ENCODE measurements around the gene SLC34A3.

Gene SLC34A3

DNA sequence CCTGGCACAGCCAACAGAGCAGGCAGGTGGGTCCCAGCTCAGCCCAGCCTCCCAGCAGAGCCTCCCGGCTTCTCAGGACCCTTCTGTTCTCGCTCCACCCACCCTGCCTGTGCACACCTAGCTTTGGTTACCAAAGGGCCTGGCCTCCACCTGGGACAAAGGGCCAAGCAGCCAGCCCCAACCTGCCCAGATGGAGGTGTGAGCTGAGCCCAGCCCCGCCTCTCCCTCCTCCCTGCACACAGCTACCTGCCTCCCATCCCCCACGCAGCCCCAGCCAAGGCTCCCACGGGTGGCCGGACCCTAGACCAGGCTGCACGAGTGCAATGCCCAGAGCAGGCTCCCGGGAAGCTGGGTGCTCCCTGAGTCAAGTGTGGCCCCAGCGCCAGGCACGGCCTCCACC is 35.8 kb upstream of the SLC34A3 start:
- Histone ChIP-seq H3K4me3 (ENCODE audit: low read length) (no peak overlapping the region), H3K27ac (ENCODE audit: low read length) (no peak overlapping the region), H3K27me3 (ENCODE audit: control insufficient read depth, insufficient read depth, low read length) (no peaks in the 10 kb centered on the region), H3K36me3 (ENCODE audit: control insufficient read depth, insufficient read depth, low read length) (peaks cover 5% of the 10 kb centered on the region; the same call in 1 of the 2 replicates), H3K9me3 (ENCODE audit: control insufficient read depth, insufficient read depth, low read length) (no peaks in the 10 kb centered on the region), H3K4me1 (ENCODE audit: control insufficient read depth, insufficient read depth, low read length) (peaks cover 8% of the 10 kb centered on the region)
- no peak for DNase-seq (ENCODE audit: low read depth, low spot score)
- WGBS (ENCODE audit: insufficient coverage, insufficient read length) = no CpG with 5 or more reads among the region's 10 CpGs

DNA sequence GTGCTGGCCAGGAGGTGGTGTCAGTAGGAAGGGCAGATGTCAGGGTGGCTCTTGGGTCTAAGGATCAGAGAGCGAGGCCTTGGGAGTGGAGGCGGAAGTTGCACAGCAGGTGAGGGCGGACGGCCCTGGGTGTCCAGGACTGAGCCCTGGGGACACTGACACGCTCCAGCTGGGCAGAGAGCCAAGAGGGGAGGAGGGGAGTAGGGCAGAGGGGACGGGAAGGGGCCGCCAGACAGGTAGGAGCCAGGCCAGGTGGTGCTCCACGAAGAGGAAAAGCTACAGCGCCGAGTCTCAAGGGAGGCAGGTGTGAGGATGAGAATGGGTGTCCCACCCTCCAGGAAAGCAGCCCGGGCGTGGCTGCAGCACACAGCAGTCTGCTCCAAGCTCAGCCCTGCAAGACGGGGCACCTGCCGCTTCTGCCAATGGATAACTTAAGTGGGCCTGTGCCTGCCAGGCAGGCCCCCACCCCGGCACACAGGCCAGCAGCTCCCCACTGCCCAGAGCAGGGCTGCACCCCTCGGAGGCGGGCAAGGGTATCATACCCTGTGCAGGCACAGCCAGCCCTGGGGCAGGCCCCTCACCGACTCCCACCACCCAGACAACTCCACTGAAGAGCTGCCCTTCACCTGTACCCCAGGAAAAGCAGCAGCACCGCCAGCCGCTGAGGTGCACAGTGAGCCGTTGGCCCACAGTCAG is 35.0 kb upstream of the SLC34A3 start:
- H3K27me3 ChIP-seq (ENCODE audit: control insufficient read depth, insufficient read depth, low read length) = no peaks in the 10 kb centered on the region
- H3K4me1 ChIP-seq (ENCODE audit: control insufficient read depth, insufficient read depth, low read length) = peaks cover 8% of the 10 kb centered on the region
- H3K27ac ChIP-seq (ENCODE audit: low read length) = no peak overlapping the region
- WGBS (ENCODE audit: insufficient coverage, insufficient read length) = no CpG with 5 or more reads among the region's 21 CpGs
- no peaks in the 10 kb centered on the region for H3K9me3 ChIP-seq (ENCODE audit: control insufficient read depth, insufficient read depth, low read length)
- H3K4me3 ChIP-seq (ENCODE audit: low read length) = no peak overlapping the region
- DNase-seq (ENCODE audit: low read depth, low spot score) = no peak
- H3K36me3 ChIP-seq (ENCODE audit: control insufficient read depth, insufficient read depth, low read length) = peaks cover 5% of the 10 kb centered on the region; the same call in 1 of the 2 replicates

DNA sequence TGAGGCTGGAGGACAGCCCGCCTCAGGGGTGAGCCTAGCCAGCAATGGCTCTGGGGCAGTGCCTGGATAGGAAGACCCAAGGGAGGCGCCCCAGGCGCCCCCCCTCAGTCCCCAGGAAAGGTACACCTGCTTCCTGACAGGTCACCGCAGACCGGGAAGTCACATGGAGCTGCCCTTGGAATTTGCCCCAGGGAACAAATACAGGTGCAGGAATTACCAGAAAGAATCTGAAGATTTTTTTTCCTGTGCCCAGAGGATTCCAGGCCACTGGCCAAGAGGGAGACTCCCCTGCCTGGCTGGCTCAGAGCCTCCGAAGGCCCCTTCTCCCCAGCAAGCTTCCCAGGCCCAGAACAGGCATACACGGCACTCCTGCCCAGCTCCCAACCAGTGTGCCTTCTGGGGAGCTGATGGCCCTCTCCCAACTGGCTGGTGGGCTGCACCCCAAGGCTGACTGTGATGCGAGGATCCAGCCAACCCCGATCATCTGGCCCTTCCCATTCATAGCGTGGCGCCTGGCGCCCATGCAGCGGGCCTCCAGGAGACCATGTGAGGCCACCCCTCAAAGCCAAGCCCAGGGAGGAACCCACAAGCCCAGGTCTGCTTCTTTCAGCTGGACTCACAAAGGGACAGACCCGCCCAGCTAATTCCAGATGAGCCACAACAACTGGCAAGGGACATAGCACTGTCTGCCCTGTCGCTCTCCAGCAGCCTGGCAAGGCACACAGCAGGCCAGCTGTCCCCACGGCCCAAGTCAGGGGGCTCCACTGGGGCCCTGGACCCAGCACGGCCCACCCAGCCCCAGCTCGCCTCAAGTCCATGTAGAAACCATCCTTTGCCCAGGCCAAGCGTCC is 32.4 kb upstream of the SLC34A3 start:
- Histone ChIP-seq H3K4me1 (ENCODE audit: control insufficient read depth, insufficient read depth, low read length) (peaks cover 10% of the 10 kb centered on the region), H3K4me3 (ENCODE audit: low read length) (no peak overlapping the region), H3K27me3 (ENCODE audit: control insufficient read depth, insufficient read depth, low read length) (no peaks in the 10 kb centered on the region), H3K27ac (ENCODE audit: low read length) (no peak overlapping the region), H3K36me3 (ENCODE audit: control insufficient read depth, insufficient read depth, low read length) (peaks cover 3% of the 10 kb centered on the region; the same call in 1 of the 2 replicates), H3K9me3 (ENCODE audit: control insufficient read depth, insufficient read depth, low read length) (no peaks in the 10 kb centered on the region)
- DNase-seq (ENCODE audit: low read depth, low spot score) = no peak
- no CpG with 5 or more reads among the region's 19 CpGs for WGBS (ENCODE audit: insufficient coverage, insufficient read length)

DNA sequence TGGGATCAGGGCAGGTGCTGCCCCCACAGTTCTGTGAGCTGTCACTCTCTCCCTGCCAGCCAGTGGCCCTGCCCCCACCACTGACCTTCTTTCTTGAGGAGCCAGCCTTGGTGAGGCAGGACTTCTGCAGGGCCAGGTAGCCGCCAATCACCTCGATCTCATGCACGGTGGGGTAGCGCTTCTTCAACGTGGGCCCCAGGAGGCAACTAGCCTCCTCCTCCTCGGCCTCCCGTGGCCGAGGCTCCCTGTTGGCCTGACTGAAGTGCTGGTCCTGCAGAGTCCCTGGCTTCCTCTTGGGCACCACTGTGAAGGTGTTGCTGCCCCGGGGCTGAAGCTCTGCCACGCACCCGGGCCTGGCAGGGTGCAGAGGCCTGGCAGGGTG is 31.8 kb upstream of the SLC34A3 start:
- Histone ChIP-seq H3K4me1 (ENCODE audit: control insufficient read depth, insufficient read depth, low read length) (peaks cover 10% of the 10 kb centered on the region), H3K9me3 (ENCODE audit: control insufficient read depth, insufficient read depth, low read length) (no peaks in the 10 kb centered on the region), H3K27ac (ENCODE audit: low read length) (no peak overlapping the region), H3K27me3 (ENCODE audit: control insufficient read depth, insufficient read depth, low read length) (no peaks in the 10 kb centered on the region), H3K4me3 (ENCODE audit: low read length) (no peak overlapping the region), H3K36me3 (ENCODE audit: control insufficient read depth, insufficient read depth, low read length) (peaks cover 3% of the 10 kb centered on the region; the same call in 1 of the 2 replicates)
- DNase-seq (ENCODE audit: low read depth, low spot score) = no peak
- no CpG with 5 or more reads among the region's 11 CpGs for WGBS (ENCODE audit: insufficient coverage, insufficient read length)

DNA sequence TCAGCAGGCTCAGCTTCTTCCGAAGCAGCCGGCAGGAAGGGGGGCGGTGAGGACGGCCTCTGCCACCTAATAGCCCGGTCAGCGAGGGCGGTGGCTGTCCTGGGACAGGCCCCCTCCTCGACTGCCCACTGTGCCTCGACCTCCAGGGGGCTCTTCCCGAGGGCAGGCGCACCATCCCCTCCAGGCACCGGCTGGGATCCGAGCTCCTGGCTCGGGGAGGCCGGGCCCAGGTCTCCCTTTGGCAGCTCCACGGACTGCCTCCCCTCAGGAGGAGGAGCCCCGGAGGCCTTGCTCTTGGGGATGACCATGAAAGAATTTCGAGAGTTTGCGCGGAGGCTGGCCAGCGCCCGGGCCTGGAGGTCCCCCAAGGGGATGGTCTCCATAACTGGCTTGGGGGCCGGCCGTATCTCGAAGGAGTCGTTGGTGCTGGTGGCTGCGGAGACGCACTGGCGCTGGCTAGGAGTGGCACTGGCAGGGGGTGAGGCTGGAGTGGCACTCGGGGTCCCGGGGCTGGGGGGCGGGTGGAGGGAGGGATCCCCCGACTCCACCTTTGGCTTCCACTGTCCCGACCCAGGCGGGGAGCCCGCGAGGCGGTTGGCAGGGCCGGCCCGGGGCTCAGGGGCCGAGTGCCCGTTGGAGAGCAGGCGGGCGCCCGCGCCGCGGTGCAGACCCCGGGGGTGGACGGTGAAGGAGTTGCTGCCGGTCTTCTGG is 31.1 kb upstream of the SLC34A3 start:
- WGBS (ENCODE audit: insufficient coverage, insufficient read length) = no CpG with 5 or more reads among the region's 51 CpGs
- Histone ChIP-seq H3K9me3 (ENCODE audit: control insufficient read depth, insufficient read depth, low read length) (no peaks in the 10 kb centered on the region), H3K36me3 (ENCODE audit: control insufficient read depth, insufficient read depth, low read length) (peaks cover 3% of the 10 kb centered on the region; the same call in 1 of the 2 replicates), H3K4me3 (ENCODE audit: low read length) (peak overlapping the region; percentile 42; the same call in 1 of the 2 replicates), H3K27me3 (ENCODE audit: control insufficient read depth, insufficient read depth, low read length) (no peaks in the 10 kb centered on the region), H3K4me1 (ENCODE audit: control insufficient read depth, insufficient read depth, low read length) (peaks cover 9% of the 10 kb centered on the region), H3K27ac (ENCODE audit: low read length) (no peak overlapping the region)
- DNase-seq (ENCODE audit: low read depth, low spot score) = no peak

DNA sequence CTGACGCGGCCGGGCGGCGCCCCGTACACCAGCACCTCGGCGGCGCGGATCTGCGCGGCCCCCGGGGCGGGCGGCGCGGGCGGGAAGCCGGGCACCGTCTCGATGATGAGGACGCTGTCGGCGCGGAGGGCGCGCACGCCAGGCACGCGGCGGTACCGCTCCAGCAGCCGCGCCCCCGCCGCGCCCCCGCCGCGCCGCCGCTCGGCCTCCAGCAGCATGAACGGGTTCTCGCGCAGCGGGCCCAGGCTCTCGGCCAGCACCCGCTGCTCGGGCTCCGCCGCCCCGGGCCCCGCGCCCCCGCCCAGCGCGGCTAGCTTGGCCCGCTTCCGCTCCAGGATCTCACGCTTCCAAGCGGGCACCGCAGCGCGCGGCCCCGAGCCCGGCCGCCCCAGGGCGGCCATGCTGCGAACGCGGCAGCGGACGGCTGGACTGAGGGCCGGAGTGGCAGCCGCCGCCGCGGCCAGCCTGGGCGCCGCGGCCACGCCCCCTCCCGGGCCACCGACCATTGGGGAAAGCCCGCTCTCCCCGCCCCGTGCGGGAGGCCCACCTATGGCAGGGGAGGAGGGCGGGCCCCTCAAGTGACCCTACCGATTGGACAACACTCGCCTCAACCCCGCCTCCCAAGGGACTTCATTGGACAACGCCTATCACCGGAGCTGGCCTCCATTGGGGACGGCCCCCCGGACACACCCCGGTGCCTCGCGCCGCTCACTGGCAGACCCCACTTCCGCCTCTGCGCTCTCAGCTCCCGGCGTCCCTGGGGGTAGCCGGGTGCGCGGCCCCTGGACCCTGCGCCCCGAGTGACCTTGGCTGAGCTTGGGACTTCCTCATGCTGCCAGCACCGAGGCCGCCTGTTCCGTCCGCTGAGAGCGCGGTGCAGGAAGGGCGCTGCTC is 30.1 kb upstream of the SLC34A3 start, which contains the start of gene TPRN:
TSS of gene TPRN (minus strand) at position 431 of the 894 bp plus-strand sequence. CDS start at position 401, 30 bp downstream.
- H3K4me3 ChIP-seq (ENCODE audit: low read length) = peak within 1 kb of the TSS; percentile 66; the same call in 1 of the 2 replicates
- H3K4me1 ChIP-seq (ENCODE audit: control insufficient read depth, insufficient read depth, low read length) = peaks cover 8% of the 10 kb centered on the region
- no peaks in the 10 kb centered on the region for H3K9me3 ChIP-seq (ENCODE audit: control insufficient read depth, insufficient read depth, low read length)
- no peak within 1 kb of the TSS for H3K27ac ChIP-seq (ENCODE audit: low read length)
- H3K36me3 ChIP-seq (ENCODE audit: control insufficient read depth, insufficient read depth, low read length) = peaks cover 3% of the 10 kb centered on the region; the same call in 1 of the 2 replicates
- WGBS (ENCODE audit: insufficient coverage, insufficient read length) = no CpG with 5 or more reads among the region's 118 CpGs
- peak; percentile 94 for DNase-seq (ENCODE audit: low read depth, low spot score)
- no peaks in the 10 kb centered on the region for H3K27me3 ChIP-seq (ENCODE audit: control insufficient read depth, insufficient read depth, low read length)

DNA sequence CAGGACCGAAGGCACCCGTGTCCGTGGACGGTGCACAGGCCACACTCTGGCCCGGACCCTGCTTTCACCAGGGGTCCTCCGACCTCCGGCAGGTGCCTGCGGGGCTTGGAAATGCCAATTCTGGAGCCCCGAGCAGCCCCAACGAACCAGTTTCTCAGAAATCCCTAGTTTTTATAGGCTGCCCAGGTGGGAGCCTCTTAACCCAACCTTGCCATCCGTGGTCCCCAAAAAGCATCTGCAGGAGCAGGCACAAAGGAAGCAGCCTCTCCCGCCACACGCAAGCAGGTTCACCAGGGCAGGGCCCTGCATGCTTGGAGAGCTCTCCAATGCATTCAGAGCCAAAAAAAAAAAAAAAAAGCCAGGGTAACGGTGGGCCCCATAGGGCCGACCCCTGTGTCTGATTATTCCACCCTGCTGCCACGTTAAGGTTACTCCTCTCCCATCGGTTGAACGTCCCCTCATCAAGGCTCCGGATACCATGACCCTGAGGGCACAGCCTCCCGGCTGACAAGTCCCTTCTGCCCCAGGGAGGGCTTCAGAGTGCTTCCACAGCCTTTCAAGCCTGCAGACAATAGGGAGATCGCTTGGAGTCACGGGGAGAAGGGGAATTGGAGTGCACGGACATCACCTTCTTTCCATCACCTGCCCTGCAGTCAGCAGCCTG is 29.4 kb upstream of the SLC34A3 start:
- no peaks in the 10 kb centered on the region for H3K9me3 ChIP-seq (ENCODE audit: control insufficient read depth, insufficient read depth, low read length)
- no peaks in the 10 kb centered on the region for H3K27me3 ChIP-seq (ENCODE audit: control insufficient read depth, insufficient read depth, low read length)
- H3K27ac ChIP-seq (ENCODE audit: low read length) = no peak overlapping the region
- peaks cover 3% of the 10 kb centered on the region; the same call in 1 of the 2 replicates for H3K36me3 ChIP-seq (ENCODE audit: control insufficient read depth, insufficient read depth, low read length)
- H3K4me1 ChIP-seq (ENCODE audit: control insufficient read depth, insufficient read depth, low read length) = peaks cover 10% of the 10 kb centered on the region
- H3K4me3 ChIP-seq (ENCODE audit: low read length) = peak overlapping the region; percentile 39; the same call in 1 of the 2 replicates
- no CpG with 5 or more reads among the region's 23 CpGs for WGBS (ENCODE audit: insufficient coverage, insufficient read length)
- DNase-seq (ENCODE audit: low read depth, low spot score) = no peak

DNA sequence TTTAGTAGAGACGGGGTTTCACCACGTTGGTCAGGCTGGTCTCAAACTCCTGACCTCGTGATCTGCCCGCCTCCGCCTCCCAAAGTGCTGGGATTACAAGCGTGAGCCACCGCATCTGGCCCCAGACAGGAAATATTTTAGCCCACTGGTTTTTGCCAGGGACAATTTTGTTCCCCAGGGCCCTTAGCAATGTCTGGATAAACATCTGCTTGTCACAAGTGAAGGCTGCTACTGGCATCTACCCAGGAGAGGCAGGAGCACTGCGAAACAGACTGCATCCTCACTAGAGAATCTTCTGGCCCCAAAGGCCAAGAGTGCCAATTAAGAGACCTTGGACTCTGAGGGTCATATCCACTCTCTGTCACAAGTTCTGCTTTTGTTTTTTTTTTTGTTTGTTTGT is 27.7 kb upstream of the SLC34A3 start:
- H3K36me3 ChIP-seq (ENCODE audit: control insufficient read depth, insufficient read depth, low read length) = 0 out of 2 replicates have a peak, but pooled peaks cover 3% of the 10 kb centered on the region
- no CpG with 5 or more reads among the region's 8 CpGs for WGBS (ENCODE audit: insufficient coverage, insufficient read length)
- no peak overlapping the region for H3K27ac ChIP-seq (ENCODE audit: low read length)
- no peaks in the 10 kb centered on the region for H3K9me3 ChIP-seq (ENCODE audit: control insufficient read depth, insufficient read depth, low read length)
- peaks cover 10% of the 10 kb centered on the region for H3K4me1 ChIP-seq (ENCODE audit: control insufficient read depth, insufficient read depth, low read length)
- no peak for DNase-seq (ENCODE audit: low read depth, low spot score)
- H3K4me3 ChIP-seq (ENCODE audit: low read length) = no peak overlapping the region
- H3K27me3 ChIP-seq (ENCODE audit: control insufficient read depth, insufficient read depth, low read length) = no peaks in the 10 kb centered on the region

DNA sequence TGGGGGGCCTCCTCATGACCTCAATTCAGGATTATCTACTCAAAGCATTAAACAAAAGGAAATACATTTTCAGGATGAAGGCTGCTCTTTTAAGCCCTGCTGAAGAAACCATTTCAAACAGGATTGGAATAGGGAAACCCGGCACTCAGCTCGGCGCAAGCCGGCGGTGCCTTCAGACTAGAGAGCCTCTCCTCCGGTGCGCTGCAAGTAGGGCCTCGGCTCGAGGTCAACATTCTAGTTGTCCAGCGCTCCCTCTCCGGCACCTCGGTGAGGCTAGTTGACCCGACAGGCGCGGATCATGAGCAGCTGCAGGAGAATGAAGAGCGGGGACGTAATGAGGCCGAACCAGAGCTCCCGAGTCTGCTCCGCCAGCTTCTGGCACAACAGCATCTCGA is 26.0 kb upstream of the SLC34A3 start:
- H3K4me1 ChIP-seq (ENCODE audit: control insufficient read depth, insufficient read depth, low read length) = peaks cover 4% of the 10 kb centered on the region; the same call in 1 of the 2 replicates
- H3K4me3 ChIP-seq (ENCODE audit: low read length) = peak overlapping the region; percentile 78
- H3K9me3 ChIP-seq (ENCODE audit: control insufficient read depth, insufficient read depth, low read length) = no peaks in the 10 kb centered on the region
- H3K27ac ChIP-seq (ENCODE audit: low read length) = no peak overlapping the region
- H3K36me3 ChIP-seq (ENCODE audit: control insufficient read depth, insufficient read depth, low read length) = 0 out of 2 replicates have a peak, but pooled peaks cover 3% of the 10 kb centered on the region
- DNase-seq (ENCODE audit: low read depth, low spot score) = no peak
- no CpG with 5 or more reads among the region's 21 CpGs for WGBS (ENCODE audit: insufficient coverage, insufficient read length)
- no peaks in the 10 kb centered on the region for H3K27me3 ChIP-seq (ENCODE audit: control insufficient read depth, insufficient read depth, low read length)

All from iPS DF 6.9 (cell line).